Mesodermal cell (in vitro differentiated cells): ENCODE results near the gene TMUB2.

ENCODE experiments used
- H3K27ac ChIP-seq: 2 replicates; pipeline ENCODE4 v1.7.0; 2013; ENCODE audit warnings: mild to moderate bottlenecking, low read depth, low read length, moderate library complexity; ENCODE audit not compliant: severe bottlenecking
- H3K36me3 ChIP-seq: 2 replicates; pipeline ENCODE4 v1.7.1; 2013; ENCODE audit warnings: mild to moderate bottlenecking, low read length, moderate library complexity; ENCODE audit not compliant: control insufficient read depth, insufficient read depth
- H3K4me1 ChIP-seq: one replicate; pipeline ENCODE4 v1.7.1; 2013; ENCODE audit warnings: mild to moderate bottlenecking, low read length; ENCODE audit not compliant: insufficient read depth, control insufficient read depth, poor library complexity, severe bottlenecking
- H3K4me3 ChIP-seq: 2 replicates; pipeline ENCODE4 v1.7.0; 2013; ENCODE audit warnings: low read length, control low read depth, mild to moderate bottlenecking; ENCODE audit not compliant: insufficient read depth, poor library complexity, severe bottlenecking; ENCODE audit errors: extremely low read depth
- H3K9me3 ChIP-seq: 2 replicates; pipeline ENCODE4 v1.7.1; 2013; ENCODE audit warnings: mild to moderate bottlenecking, low read length, moderate library complexity; ENCODE audit not compliant: control insufficient read depth
- WGBS, 2 experiments: methylation state at CpG; one replicate each; pipeline ENCODE4 v1.1.5; 2013; ENCODE audit warnings: missing lambda C conversion rate in 2 of 2; ENCODE audit not compliant: insufficient coverage in 2 of 2; 5-methylcytosine and 5-hydroxymethylcytosine counted together

Gene TMUB2

GRCh38 chr17:44205962-44206824, 19.4 kb downstream of the TMUB2 start:
- 85 to 89% methylated on average over 8 to 11 of the region's 13 CpGs for WGBS, 2 experiments
- Histone ChIP-seq H3K9me3 (no peaks in the 10 kb centered on the region), H3K4me1 (peaks cover 9% of the 10 kb centered on the region), H3K27ac (peak overlapping the region; percentile 16), H3K4me3 (no peak overlapping the region), H3K36me3 (peaks cover 42% of the 10 kb centered on the region)

- H3K9me3 ChIP-seq, result no peaks in the 10 kb centered on the region
- H3K27ac ChIP-seq, result no peak overlapping the region
- no peak overlapping the region for H3K4me3 ChIP-seq
- WGBS, 2 experiments, result 100% methylated on average over 1 to 4 of the region's 6 CpGs
- H3K36me3 ChIP-seq, result peaks cover 48% of the 10 kb centered on the region
- peaks cover 9% of the 10 kb centered on the region for H3K4me1 ChIP-seq
These were observed 20.0 kb downstream of the TMUB2 start for GRCh38 chr17:44206825-44207155.

GRCh38 chr17:44207319-44207718, 20.5 kb downstream of the TMUB2 start:
- Histone ChIP-seq H3K27ac (no peak overlapping the region), H3K4me1 (peaks cover 9% of the 10 kb centered on the region), H3K9me3 (no peaks in the 10 kb centered on the region), H3K36me3 (peaks cover 53% of the 10 kb centered on the region), H3K4me3 (no peak overlapping the region)
- 95 to 96% methylated on average over 10 to 13 of the region's 17 CpGs for WGBS, 2 experiments

- Histone ChIP-seq H3K4me1 (peaks cover 9% of the 10 kb centered on the region), H3K27ac (no peak overlapping the region), H3K9me3 (no peaks in the 10 kb centered on the region), H3K4me3 (no peak overlapping the region), H3K36me3 (peaks cover 56% of the 10 kb centered on the region)
- 92 to 100% methylated on average over 4 of the region's 5 CpGs for WGBS, 2 experiments
These were observed 21.0 kb downstream of the TMUB2 start for GRCh38 chr17:44207743-44208142.

- Histone ChIP-seq H3K27ac (peak overlapping the region; percentile 29), H3K4me3 (no peak overlapping the region), H3K9me3 (no peaks in the 10 kb centered on the region), H3K4me1 (peaks cover 9% of the 10 kb centered on the region), H3K36me3 (peaks cover 72% of the 10 kb centered on the region)
- 81 to 91% methylated on average over 10 to 11 of the region's 11 CpGs for WGBS, 2 experiments
These were observed 23.1 kb downstream of the TMUB2 start for GRCh38 chr17:44209786-44210341.

DNA sequence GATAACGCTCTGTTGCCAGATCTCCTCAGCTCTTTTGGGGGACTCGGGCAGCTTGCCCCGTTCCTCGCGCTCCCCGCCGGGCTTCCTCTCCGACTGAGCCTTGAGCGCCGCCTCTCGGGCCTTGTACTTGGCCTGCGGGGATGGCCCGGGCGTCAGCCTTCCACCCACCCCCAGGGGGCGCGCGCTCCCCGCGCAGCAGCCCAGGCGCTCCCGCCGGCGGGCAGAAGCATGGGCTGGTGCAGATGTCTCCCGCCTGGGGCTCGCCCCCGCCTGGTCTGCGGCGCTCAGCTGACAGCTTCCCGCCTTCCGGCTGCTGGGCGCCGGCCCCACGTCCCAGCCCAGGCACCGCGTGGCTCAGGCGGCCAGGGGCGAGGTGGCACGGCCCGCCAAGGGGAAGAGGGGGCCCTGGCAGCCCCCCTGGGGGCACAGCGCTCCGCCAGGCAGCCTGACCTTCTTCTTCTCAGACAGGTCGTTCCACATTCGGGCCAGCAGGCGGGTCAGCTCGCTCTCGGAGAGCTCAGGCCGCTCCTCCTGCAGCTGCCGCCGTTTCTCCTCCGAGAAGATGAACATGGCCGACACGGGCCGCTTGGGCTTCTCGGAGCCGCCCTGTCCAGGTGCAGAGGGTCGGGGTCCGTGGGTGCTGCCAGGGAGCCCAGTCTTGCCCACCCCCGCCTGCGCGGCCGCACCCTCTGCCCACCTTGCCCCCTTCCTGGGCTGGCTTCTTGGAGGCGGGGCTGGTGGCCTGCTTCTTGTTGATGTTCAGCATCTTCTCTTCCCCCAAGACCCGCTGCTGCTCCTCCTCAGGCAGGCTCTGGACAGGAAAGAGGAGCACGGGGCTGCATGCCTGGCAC, 23.8 kb downstream of the TMUB2 start:
- H3K27ac ChIP-seq, result peak overlapping the region; percentile 29
- peaks cover 79% of the 10 kb centered on the region for H3K36me3 ChIP-seq
- peaks cover 9% of the 10 kb centered on the region for H3K4me1 ChIP-seq
- WGBS, 2 experiments, result 50% methylated on average over 53 to 60 of the region's 64 CpGs
- H3K9me3 ChIP-seq, result no peaks in the 10 kb centered on the region
- H3K4me3 ChIP-seq, result no peak overlapping the region

DNA sequence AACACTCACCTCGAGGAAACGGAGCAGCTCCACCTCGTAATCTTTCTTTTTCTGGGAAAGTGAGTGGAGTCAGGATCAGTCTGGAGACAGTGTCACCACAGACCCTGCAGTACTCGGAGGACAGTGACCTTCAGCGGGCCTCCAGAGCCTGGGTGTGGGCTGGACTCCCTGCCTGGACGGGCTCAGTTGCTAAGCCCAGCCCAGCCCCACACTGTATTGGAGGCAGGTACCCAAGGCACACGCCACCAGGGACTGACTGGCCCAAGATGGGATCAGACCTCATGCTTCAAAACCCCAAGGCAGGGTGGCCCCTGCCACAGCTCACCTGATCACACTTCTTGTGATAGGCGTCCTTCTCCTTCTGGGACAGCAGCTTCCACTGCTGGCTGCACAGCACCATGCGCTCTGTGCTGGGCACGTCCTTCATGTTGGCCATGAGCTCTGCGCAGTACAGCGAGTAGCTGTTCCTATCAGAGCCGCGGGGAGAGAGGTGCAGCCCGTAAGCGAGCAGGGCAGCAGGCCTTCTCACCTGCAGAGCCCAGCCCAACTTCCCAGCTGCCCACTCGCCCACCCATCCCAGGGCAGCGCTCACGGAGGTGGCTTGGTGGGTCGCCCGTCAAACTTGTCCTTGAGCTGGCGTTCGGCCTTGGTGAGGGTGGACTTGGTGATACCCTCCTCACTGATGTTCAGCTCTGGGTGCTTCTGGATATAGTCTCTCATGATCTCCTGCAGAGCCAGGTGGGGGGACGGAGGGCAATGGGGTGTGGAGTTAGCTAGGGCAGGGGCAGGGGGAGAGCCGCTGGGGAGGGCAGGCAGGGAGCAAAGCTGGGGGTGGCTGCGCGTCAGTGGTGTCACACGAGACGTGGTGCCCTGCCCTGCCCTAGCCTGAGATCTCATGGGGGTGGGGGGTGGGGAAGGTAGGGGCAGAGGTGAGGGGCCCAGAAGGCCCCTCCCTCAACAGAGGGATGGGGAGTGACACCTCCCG, 24.8 kb downstream of the TMUB2 start:
- Histone ChIP-seq H3K4me1 (peaks cover 7% of the 10 kb centered on the region), H3K4me3 (no peak overlapping the region), H3K9me3 (no peaks in the 10 kb centered on the region), H3K27ac (no peak overlapping the region), H3K36me3 (peaks cover 87% of the 10 kb centered on the region)
- 96% methylated on average over 23 to 25 of the region's 30 CpGs for WGBS, 2 experiments

GRCh38 chr17:44212507-44213402, 26.0 kb downstream of the TMUB2 start:
- peaks cover 9% of the 10 kb centered on the region for H3K4me1 ChIP-seq
- peaks cover 85% of the 10 kb centered on the region for H3K36me3 ChIP-seq
- H3K9me3 ChIP-seq, result no peaks in the 10 kb centered on the region
- no peak overlapping the region for H3K27ac ChIP-seq
- 92 to 94% methylated on average over 17 to 26 of the region's 31 CpGs for WGBS, 2 experiments
- no peak overlapping the region for H3K4me3 ChIP-seq

DNA sequence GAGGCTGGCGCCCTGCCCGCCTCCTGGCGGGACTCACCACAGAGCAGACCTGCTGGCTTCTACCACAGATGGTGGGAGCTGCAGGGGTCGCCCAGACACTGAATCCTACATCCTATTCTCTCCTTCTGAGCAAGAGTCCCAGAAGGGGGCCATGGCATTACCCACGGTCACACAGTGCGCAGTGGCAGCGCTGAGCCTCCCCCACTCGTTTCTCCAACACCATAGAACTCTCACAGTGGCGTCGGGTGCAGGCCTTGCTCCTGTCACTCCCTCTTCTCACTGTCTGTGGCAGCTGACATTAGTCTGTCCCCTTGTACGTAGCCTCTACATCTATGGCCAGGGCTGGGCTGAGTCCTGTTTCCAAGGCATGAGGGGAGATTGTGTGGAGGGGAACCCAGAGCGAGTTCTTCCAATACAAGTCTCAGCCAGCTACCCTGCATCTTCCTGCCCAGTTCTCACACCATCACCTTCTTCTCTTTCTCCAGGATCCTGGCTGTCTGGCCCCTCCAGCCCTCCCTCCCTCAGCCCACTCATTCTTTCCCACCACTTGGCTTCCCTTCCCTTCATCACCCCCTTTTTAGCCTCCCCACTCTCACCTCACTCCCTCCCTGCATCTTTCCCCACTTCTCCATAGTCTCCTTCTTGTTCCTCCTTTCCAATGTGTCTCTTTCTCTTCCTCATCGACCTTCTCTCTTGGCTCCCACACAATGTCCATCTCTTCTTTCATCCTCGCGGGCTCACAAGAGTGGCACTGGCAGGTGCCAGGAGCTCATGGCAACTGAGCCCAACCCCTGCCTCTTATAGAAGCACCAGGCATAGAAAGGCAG, 26.8 kb downstream of the TMUB2 start:
- 91 to 93% methylated on average over 10 to 14 of the region's 15 CpGs for WGBS, 2 experiments

More for the DNA sequence above, 26.8 kb downstream of the TMUB2 start:
- H3K27ac ChIP-seq, result no peak overlapping the region
- H3K36me3 ChIP-seq, result peaks cover 77% of the 10 kb centered on the region
- no peak overlapping the region for H3K4me3 ChIP-seq
- H3K9me3 ChIP-seq, result no peaks in the 10 kb centered on the region
- peaks cover 13% of the 10 kb centered on the region for H3K4me1 ChIP-seq
